HG03108 (cell line): ENCODE results near the gene BIRC7.
"Not testable (repeated sequence)": the region's sequence is repeated elsewhere in the genome, so short reads cannot be mapped to it uniquely, and the experiment has no call there.

ENCODE experiments used
- ATAC-seq: cut with Tn5 transposase; IDR thresholded peaks from one replicate; pipeline ENCODE4 v1.9.1; 2021; ENCODE audit warnings: moderate library complexity; ENCODE audit not compliant: unreplicated experiment

BIRC7 gene

DNA sequence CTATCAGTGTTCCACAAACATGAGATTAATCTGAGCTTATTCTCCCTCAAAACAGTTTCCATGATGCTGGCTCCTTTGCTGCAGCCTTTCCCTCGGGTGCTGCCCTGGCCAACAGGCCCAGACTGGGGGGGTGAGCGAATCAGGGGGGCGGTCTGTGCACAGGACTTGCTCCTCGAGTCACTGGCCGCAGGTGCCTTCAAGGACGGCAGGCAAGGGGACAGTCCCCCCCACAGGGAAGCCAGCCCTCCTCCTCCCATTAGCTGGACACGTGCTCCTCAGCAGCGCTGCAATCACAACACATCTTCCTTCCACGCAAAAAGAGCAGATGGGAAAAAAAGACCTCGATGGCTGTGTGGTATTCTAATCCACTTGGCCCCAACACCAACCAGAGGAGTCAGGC is 29.8 kb upstream of the BIRC7 start:
- no peak for ATAC-seq

- no peak for ATAC-seq
Measured at GRCh38 chr20:63206878-63207277, 28.8 kb upstream of the BIRC7 start.

- no peak for ATAC-seq
Measured at GRCh38 chr20:63208346-63208909, 27.3 kb upstream of the BIRC7 start.

GRCh38 chr20:63210011-63210605 is 25.6 kb upstream of the BIRC7 start:
- no peak for ATAC-seq

DNA sequence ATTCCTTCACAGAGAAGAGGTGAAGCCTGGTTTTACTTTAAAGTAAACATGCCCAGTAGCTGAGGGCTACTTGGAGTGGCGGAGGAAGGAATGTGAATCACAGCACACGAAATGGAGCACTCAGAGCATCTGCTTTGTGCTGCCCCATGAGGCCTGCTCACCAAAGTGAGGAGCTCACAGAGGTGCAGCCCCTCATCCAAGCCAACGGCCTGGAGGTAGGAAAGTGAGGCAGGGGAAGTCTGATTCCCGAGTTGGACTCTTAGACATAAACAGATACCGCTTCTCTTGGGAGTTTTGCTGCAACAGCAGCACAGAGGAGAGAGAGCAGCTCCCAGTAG is 23.3 kb upstream of the BIRC7 start:
- ATAC-seq: no peak

- no peak for ATAC-seq
Measured at GRCh38 chr20:63212792-63213191, 22.9 kb upstream of the BIRC7 start.

GRCh38 chr20:63214514-63214913 is 21.2 kb upstream of the BIRC7 start:
- no peak for ATAC-seq

- peak; percentile 5 for ATAC-seq
Measured at GRCh38 chr20:63215101-63216040, 20.3 kb upstream of the BIRC7 start.

- ATAC-seq: peak; percentile 85
Measured at GRCh38 chr20:63216041-63216848, 19.5 kb upstream of the BIRC7 start, which contains the start of gene YTHDF1. YTHDF1 (minus strand) TSS chr20:63216131; CDS start chr20:63215892, 239 bp downstream.

DNA sequence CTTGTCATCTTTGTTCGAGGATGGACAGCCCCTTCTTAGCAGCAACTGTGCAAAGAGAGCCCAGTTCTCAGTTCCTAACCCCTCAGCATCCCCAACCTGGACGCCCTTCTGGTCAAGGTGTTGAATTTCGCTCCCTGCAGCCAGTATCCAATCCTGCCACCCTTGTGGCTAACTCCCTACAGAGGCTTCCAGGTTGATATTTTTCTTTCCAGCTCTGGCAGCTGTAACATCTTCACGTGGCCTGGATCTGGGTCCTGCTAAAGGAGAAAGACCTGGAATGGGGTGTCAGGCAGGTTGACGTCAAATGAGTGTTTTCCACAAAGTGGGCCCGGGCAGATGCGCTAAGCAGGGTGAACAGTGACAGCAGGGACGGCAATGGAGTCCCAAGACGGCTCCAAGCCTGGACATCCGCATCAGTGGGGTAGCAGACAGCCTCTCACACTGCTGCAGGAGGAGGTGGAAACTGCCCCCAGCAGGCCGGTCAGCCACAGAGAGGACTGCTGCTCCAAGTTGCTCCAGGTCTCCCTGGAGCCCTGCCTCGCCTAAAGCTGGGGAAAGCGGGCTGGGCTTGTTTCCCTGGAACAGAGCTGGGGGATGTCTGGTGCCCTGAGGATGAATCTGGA is 18.7 kb upstream of the BIRC7 start:
- no peak for ATAC-seq

- ATAC-seq: no peak
Measured at GRCh38 chr20:63217706-63218105, 18.0 kb upstream of the BIRC7 start.

DNA sequence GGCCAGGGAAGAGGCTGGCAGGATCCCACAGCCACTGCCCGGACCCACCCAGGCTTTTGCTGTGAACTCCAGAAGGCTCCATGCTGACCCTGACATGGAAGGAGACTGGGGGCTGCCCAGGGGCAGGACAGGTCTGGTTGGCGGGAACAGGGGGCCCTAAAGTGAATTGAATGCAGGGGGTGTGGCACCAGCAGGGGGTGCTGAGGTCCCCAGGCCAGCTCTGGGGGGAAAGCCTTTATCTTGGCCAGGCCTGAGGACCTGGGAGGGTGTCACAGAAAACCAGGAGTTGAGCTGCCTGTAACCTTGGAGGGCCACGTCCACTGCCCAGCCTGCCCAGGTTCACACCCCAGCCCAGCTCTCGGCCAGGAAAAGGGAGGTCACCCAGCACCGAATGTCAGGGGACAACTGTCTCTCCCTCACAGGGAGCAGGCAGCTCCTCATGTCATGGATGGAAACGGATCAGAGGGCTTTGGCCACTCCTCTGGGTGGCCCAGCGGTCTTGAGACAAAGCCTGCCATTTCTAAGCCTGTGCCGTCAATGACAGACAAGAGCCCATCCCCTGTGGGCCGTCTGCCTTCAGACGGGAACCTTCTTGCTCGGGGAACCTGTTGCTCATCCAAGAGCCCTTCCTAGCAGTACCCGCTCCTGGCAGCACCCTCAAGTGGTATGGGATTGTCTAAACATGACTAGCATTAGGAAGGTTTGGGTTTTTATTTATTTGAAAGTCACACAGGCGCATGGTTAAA is 16.8 kb upstream of the BIRC7 start:
- ATAC-seq: no peak

DNA sequence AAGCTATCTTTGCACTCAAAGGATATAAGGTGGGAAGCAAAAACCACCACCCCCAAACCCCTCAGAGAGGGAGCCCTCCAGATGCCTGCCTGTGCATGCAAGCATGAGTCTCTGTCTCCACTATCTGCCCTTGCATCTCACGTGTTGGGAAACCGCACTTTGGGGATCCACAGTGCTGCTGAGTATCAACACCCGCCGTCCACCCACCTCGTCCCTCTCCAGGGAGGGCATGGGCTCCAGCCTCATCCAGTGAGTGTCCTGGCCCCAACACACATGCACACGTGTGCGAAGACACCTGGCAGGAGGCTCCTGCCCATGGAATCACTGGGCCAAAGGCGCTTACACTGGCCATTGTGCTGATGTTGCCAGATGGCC is 16.3 kb upstream of the BIRC7 start:
- no peak for ATAC-seq

DNA sequence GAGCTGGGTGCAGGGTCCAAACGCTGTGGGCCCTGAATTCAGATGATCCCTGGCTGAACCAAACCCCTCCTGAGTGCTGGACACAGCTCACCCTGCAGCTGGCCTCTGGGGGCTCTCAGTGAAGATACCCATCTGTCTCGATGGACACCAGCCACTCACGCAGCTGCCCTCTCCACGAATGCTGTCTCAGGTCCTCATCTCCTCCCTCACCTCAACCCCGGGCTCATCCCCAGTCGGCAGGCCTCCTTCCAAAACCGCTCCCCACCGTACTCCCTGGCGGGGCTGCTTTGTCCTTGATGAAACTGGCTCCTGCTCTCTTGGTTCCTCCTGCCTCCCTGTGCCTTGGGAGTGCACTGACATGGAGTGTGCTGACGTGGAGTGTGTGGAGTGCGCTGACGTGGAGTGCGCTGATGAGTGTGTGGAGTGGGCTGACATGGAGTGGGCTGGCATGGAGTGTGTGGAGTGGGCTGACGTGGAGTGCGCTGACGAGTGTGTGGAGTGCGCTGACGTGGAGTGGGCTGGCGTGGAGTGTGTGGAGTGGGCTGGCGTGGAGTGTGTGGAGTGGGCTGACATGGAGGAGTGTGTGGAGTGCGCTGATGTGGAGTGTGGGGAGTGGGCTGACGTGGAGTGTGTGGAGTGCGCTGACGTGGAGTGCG is 15.7 kb upstream of the BIRC7 start:
- ATAC-seq: no peak

DNA sequence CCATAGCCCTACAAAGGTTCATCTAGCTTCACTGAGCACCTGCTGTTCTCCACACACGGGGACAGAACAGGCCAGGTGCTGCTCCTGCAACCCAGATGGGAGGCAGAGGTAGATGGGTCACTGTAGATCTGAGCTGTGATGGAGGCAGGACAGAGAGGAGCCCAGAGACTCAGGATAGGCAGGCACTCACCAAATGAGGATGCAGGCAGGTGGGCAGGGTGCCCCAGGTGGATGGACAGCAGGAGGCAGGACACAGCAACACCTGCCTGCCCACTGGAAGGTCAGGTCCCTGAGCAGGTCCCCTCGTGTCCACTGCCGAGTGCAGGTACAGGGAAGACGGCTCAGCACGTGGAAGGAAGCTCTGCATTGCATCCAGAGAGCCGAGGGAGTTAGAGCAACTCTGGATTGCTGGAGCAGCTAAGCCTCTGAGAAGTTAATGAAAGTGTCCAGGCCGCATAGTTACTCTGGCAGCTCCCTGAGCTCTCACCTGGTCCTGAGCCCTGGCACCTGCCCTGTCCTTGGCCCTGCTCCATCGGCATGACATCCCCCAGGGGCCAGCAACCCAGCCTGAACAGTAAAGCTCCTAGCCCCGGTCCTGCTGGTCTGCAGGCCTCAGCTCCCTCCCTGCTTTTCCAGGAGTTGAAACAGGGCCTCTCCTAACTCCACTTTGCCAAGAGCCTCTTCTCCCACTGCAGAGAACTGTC is 14.9 kb upstream of the BIRC7 start:
- ATAC-seq: no peak

DNA sequence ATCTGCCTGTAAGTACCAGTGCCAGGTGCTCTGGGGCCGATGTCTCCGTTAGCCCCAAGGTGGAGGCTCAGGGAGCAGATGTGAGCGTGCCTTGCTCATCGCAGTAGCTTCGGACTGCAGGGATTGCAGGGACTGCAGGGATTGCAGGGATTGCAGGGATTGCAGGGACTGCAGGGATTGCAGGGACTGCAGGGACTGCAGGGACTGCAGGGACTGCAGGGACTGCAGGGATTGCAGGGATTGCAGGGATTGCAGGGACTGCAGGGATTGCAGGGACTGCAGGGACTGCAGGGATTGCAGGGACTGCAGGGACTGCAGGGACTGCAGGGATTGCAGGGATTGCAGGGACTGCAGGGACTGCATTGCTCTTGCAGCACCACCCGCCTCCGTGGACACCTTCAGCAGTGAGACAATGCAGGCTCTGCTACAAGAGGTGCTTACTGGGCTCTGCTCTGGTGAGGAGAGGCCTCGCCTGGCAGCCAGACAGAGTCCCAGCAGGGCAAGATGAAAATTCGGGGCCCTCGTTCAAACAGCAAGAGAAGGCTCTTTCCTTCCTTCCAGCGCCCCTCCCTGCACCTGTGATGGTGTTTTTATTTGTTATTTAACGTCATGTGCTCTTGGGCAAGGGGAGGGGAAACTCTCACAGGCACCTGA is 14.2 kb upstream of the BIRC7 start:
- not testable (repeated sequence) for ATAC-seq

GRCh38 chr20:63222541-63222940 is 13.2 kb upstream of the BIRC7 start:
- ATAC-seq: no peak

GRCh38 chr20:63223121-63223825 is 12.4 kb upstream of the BIRC7 start:
- no peak for ATAC-seq
